ENCODE measurements around the gene PIGU.

DNA sequence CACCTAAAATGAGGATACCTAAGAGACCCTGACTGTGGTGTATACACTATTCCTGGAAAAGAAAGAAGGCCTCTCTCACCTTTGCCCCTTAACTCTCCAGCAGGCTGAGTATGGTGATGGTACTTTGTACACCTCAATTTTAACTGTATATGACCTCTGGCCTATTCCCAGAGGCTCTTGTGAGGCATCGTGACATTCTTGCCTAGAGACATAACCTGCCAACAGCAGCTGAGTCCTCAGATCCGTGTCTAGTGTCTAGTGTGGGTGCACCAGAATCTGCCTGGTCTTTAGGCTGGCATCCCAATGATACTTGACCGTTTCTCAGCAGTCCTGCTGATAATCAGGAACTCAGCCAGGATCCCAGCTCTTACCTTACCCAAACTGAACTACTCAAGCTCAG, 47.3 kb upstream of the PIGU start:
- TF ChIP-seq, protein P1, sequence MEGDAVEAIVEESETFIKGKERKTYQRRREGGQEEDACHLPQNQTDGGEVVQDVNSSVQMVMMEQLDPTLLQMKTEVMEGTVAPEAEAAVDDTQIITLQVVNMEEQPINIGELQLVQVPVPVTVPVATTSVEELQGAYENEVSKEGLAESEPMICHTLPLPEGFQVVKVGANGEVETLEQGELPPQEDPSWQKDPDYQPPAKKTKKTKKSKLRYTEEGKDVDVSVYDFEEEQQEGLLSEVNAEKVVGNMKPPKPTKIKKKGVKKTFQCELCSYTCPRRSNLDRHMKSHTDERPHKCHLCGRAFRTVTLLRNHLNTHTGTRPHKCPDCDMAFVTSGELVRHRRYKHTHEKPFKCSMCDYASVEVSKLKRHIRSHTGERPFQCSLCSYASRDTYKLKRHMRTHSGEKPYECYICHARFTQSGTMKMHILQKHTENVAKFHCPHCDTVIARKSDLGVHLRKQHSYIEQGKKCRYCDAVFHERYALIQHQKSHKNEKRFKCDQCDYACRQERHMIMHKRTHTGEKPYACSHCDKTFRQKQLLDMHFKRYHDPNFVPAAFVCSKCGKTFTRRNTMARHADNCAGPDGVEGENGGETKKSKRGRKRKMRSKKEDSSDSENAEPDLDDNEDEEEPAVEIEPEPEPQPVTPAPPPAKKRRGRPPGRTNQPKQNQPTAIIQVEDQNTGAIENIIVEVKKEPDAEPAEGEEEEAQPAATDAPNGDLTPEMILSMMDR (IDR thresholded peaks at IDR 0.05; ENCODE audit: insufficient read depth, low read length) = no peak
- TF ChIP-seq, protein P2, sequence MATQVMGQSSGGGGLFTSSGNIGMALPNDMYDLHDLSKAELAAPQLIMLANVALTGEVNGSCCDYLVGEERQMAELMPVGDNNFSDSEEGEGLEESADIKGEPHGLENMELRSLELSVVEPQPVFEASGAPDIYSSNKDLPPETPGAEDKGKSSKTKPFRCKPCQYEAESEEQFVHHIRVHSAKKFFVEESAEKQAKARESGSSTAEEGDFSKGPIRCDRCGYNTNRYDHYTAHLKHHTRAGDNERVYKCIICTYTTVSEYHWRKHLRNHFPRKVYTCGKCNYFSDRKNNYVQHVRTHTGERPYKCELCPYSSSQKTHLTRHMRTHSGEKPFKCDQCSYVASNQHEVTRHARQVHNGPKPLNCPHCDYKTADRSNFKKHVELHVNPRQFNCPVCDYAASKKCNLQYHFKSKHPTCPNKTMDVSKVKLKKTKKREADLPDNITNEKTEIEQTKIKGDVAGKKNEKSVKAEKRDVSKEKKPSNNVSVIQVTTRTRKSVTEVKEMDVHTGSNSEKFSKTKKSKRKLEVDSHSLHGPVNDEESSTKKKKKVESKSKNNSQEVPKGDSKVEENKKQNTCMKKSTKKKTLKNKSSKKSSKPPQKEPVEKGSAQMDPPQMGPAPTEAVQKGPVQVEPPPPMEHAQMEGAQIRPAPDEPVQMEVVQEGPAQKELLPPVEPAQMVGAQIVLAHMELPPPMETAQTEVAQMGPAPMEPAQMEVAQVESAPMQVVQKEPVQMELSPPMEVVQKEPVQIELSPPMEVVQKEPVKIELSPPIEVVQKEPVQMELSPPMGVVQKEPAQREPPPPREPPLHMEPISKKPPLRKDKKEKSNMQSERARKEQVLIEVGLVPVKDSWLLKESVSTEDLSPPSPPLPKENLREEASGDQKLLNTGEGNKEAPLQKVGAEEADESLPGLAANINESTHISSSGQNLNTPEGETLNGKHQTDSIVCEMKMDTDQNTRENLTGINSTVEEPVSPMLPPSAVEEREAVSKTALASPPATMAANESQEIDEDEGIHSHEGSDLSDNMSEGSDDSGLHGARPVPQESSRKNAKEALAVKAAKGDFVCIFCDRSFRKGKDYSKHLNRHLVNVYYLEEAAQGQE (IDR thresholded peaks at IDR 0.05; ENCODE audit: insufficient replicate concordance, low read depth) = no peak
- TF ChIP-seq SPI1 (IDR thresholded peaks at IDR 0.05; ENCODE audit: borderline replicate concordance, low read depth) = no peak

Data from HL-60 (cell line).